ENCODE data around the gene SERTAD2. TPM values are rescaled to one million over a fixed set of nuclear protein-coding genes. Genes with fewer than 3 reads are reported as not detected.

The SERTAD2 gene
- total RNA-seq, 3 donors from 2014 or later, result 12.8 to 20.0 (median 17.0) TPM

- H3K27ac ChIP-seq, result no peak overlapping the region
- intact Hi-C loops (cut with DNase I; ENCODE audit: low total_unique reads), result no loop called here
Measured at GRCh38 chr2:64698177-64698643, 44.5 kb upstream of the SERTAD2 start.

GRCh38 chr2:64697297-64698176, 43.8 kb upstream of the SERTAD2 start:
- no peak overlapping the region for H3K27ac ChIP-seq
- H3K4me3 ChIP-seq, result no peak overlapping the region
- no peaks in the 10 kb centered on the region for H3K36me3 ChIP-seq
- no peak for DNase-seq (ENCODE audit: low spot score in 2 of 2)
- intact Hi-C loops (cut with DNase I; ENCODE audit: low total_unique reads), result no loop called here
- no peaks in the 10 kb centered on the region for H3K9me3 ChIP-seq
- H3K27me3 ChIP-seq, result no peaks in the 10 kb centered on the region
- no peaks in the 10 kb centered on the region for H3K4me1 ChIP-seq
- TF ChIP-seq POLR2A (IDR thresholded peaks at IDR 0.05) (no peak), POLR2AphosphoS5 (IDR thresholded peaks at IDR 0.05) (no peak), CTCF (IDR thresholded peaks at IDR 0.05) (no peak)

More at GRCh38 chr2:64698177-64698643, 44.5 kb upstream of the SERTAD2 start:
- Histone ChIP-seq H3K4me3 (no peak overlapping the region), H3K27me3 (no peaks in the 10 kb centered on the region), H3K4me1 (no peaks in the 10 kb centered on the region), H3K36me3 (no peaks in the 10 kb centered on the region), H3K9me3 (no peaks in the 10 kb centered on the region)
- TF ChIP-seq POLR2AphosphoS5 (IDR thresholded peaks at IDR 0.05) (no peak), CTCF (IDR thresholded peaks at IDR 0.05) (no peak), POLR2A (IDR thresholded peaks at IDR 0.05) (no peak)
- DNase-seq (ENCODE audit: low spot score in 2 of 2), result no peak

GRCh38 chr2:64696636-64697035, 42.9 kb upstream of the SERTAD2 start:
- intact Hi-C loops (cut with DNase I; ENCODE audit: low total_unique reads), result no loop called here
- DNase-seq (ENCODE audit: low spot score in 2 of 2), result no peak
- no peaks in the 10 kb centered on the region for H3K36me3 ChIP-seq

GRCh38 chr2:64695721-64696261, 42.1 kb upstream of the SERTAD2 start:
- TF ChIP-seq CTCF (IDR thresholded peaks at IDR 0.05) (no peak), POLR2A (IDR thresholded peaks at IDR 0.05) (no peak), POLR2AphosphoS5 (IDR thresholded peaks at IDR 0.05) (no peak)
- no peaks in the 10 kb centered on the region for H3K4me1 ChIP-seq
- no peaks in the 10 kb centered on the region for H3K9me3 ChIP-seq
- DNase-seq (ENCODE audit: low spot score in 2 of 2), result no peak
- no peaks in the 10 kb centered on the region for H3K27me3 ChIP-seq
- intact Hi-C loops (cut with DNase I; ENCODE audit: low total_unique reads), result no loop called here
- H3K36me3 ChIP-seq, result no peaks in the 10 kb centered on the region
- H3K4me3 ChIP-seq, result no peak overlapping the region
- no peak overlapping the region for H3K27ac ChIP-seq

More at GRCh38 chr2:64696636-64697035, 42.9 kb upstream of the SERTAD2 start:
- Histone ChIP-seq H3K27ac (no peak overlapping the region), H3K4me1 (no peaks in the 10 kb centered on the region), H3K4me3 (no peak overlapping the region), H3K27me3 (no peaks in the 10 kb centered on the region), H3K9me3 (no peaks in the 10 kb centered on the region)
- TF ChIP-seq POLR2A (IDR thresholded peaks at IDR 0.05) (no peak), POLR2AphosphoS5 (IDR thresholded peaks at IDR 0.05) (no peak)

GRCh38 chr2:64692401-64692800, 38.7 kb upstream of the SERTAD2 start:
- intact Hi-C loops (cut with DNase I; ENCODE audit: low total_unique reads), result no loop called here
- Histone ChIP-seq H3K4me1 (no peaks in the 10 kb centered on the region), H3K27me3 (no peaks in the 10 kb centered on the region), H3K27ac (no peak overlapping the region), H3K36me3 (no peaks in the 10 kb centered on the region), H3K9me3 (no peaks in the 10 kb centered on the region), H3K4me3 (no peak overlapping the region)
- no peak for DNase-seq (ENCODE audit: low spot score in 2 of 2)
- TF ChIP-seq POLR2AphosphoS5 (IDR thresholded peaks at IDR 0.05) (no peak), CTCF (IDR thresholded peaks at IDR 0.05) (no peak), POLR2A (IDR thresholded peaks at IDR 0.05) (no peak)
